Measurements from ENCODE around the gene BTG3. TPM values are rescaled to one million over a fixed set of nuclear protein-coding genes. Genes with fewer than 3 reads are reported as not detected.

BTG3 gene
- total and polyA plus RNA-seq, 2 donors (not counting 3 experiments of a cell fraction or from before 2014, with no cell fraction given), result 18.1 to 37.2 TPM

GRCh38 chr21:17580319-17580718 lies 32.4 kb downstream of the BTG3 start:
- no peak overlapping the region for H3K4me3 ChIP-seq (replicated peaks in 1 of 3; ENCODE audit: insufficient read depth in 1 of 3, low read depth in 1 of 3, low read length in 3 of 3)
- no peaks in the 10 kb centered on the region for H3K79me2 ChIP-seq (ENCODE audit: control insufficient read depth, insufficient read depth, low read length)
- no TSS peak for BruUV-seq (replicated peaks)
- no peak overlapping the region for H2AFZ ChIP-seq (ENCODE audit: low read depth, low read length)
- no peak for DNase-seq (ENCODE audit: low read depth, low spot score)
- H3K36me3 ChIP-seq (ENCODE audit: control insufficient read depth in 2 of 2, extremely low read depth in 1 of 2, insufficient read depth in 2 of 2, low read length in 2 of 2), result no peaks in the 10 kb centered on the region
- dilution Hi-C loops (cut with MboI; ENCODE audit: extremely low pct_ligation_motif_present, low sequenced_read_pairs), result no loop called here
- H3K9me3 ChIP-seq (replicated peaks; ENCODE audit: control insufficient read depth, insufficient read depth, low read length), result no peaks in the 10 kb centered on the region
- intact Hi-C loops (cut with micrococcal nuclease), result loop anchor here (5.0 kb wide), 1 partner anchor 128 kb away; no protein-coding TSS in a partner anchor
- no peak overlapping the region for H3K9ac ChIP-seq (replicated peaks; ENCODE audit: extremely low read depth, insufficient read depth, low read length)
- FAIRE-seq, result no peak
- no peaks in the 10 kb centered on the region for H3K4me1 ChIP-seq (ENCODE audit: control insufficient read depth, extremely low read depth, insufficient read depth, low read length)
- no peak overlapping the region for H3K27ac ChIP-seq (ENCODE audit: insufficient read depth, low read depth, low read length)
- TF ChIP-seq POLR2A (IDR thresholded peaks at IDR 0.05; ENCODE audit: low read depth, low read length) (no peak), GATA2 (IDR thresholded peaks at IDR 0.05; ENCODE audit: insufficient read depth, insufficient read length, low read depth, low read length) (no peak), FOS (IDR thresholded peaks at IDR 0.05; ENCODE audit: borderline replicate concordance, insufficient read depth, low read length) (no peak)
- H3K9me1 ChIP-seq (replicated peaks; ENCODE audit: control insufficient read depth, extremely low read depth, insufficient read depth, low read length), result no peaks in the 10 kb centered on the region
- no peak overlapping the region for H3K4me2 ChIP-seq (ENCODE audit: insufficient read depth, low read length)
- POLR2A ChIA-PET, result no interaction called here
- no peaks in the 10 kb centered on the region for H4K20me1 ChIP-seq (replicated peaks; ENCODE audit: control insufficient read depth, extremely low read depth, insufficient read depth, low read length)
- peaks cover 2 to 3% of the 10 kb centered on the region in 2 experiments for H3K27me3 ChIP-seq (ENCODE audit: control insufficient read depth in 2 of 2, insufficient read depth in 2 of 2, low read length in 2 of 2)
- CTCF ChIA-PET, result interaction anchor here (7.9 kb wide), 1 partner anchor 191 kb away, joined by 441 read pairs; no protein-coding TSS in a partner anchor

GRCh38 chr21:17578876-17579275 lies 33.8 kb downstream of the BTG3 start:
- Histone ChIP-seq H3K4me2 (ENCODE audit: insufficient read depth, low read length) (no peak overlapping the region), H4K20me1 (replicated peaks; ENCODE audit: control insufficient read depth, extremely low read depth, insufficient read depth, low read length) (no peaks in the 10 kb centered on the region), H3K4me1 (ENCODE audit: control insufficient read depth, extremely low read depth, insufficient read depth, low read length) (no peaks in the 10 kb centered on the region), H3K79me2 (ENCODE audit: control insufficient read depth, insufficient read depth, low read length) (no peaks in the 10 kb centered on the region), H3K9me3 (replicated peaks; ENCODE audit: control insufficient read depth, insufficient read depth, low read length) (no peaks in the 10 kb centered on the region), H3K4me3 (replicated peaks in 1 of 3; ENCODE audit: insufficient read depth in 1 of 3, low read depth in 1 of 3, low read length in 3 of 3) (no peak overlapping the region), H3K27me3 (ENCODE audit: control insufficient read depth in 2 of 2, insufficient read depth in 2 of 2, low read length in 2 of 2) (peaks cover 2 to 3% of the 10 kb centered on the region in 2 experiments), H2AFZ (ENCODE audit: low read depth, low read length) (no peak overlapping the region), H3K9me1 (replicated peaks; ENCODE audit: control insufficient read depth, extremely low read depth, insufficient read depth, low read length) (no peaks in the 10 kb centered on the region), H3K36me3 (ENCODE audit: control insufficient read depth in 2 of 2, extremely low read depth in 1 of 2, insufficient read depth in 2 of 2, low read length in 2 of 2) (no peaks in the 10 kb centered on the region), H3K27ac (ENCODE audit: insufficient read depth, low read depth, low read length) (no peak overlapping the region), H3K9ac (replicated peaks; ENCODE audit: extremely low read depth, insufficient read depth, low read length) (no peak overlapping the region)
- FAIRE-seq (no peak), DNase-seq (ENCODE audit: low read depth, low spot score) (no peak)
- POLR2A ChIA-PET, result no interaction called here
- BruUV-seq (replicated peaks), result no TSS peak
- CTCF ChIA-PET, result interaction anchor here (7.9 kb wide), 1 partner anchor 190 kb away, joined by 441 read pairs; no protein-coding TSS in a partner anchor
- TF ChIP-seq MYC (IDR thresholded peaks at IDR 0.05; ENCODE audit: low read depth, low read length) (no peak), FOS (IDR thresholded peaks at IDR 0.05; ENCODE audit: borderline replicate concordance, insufficient read depth, low read length) (no peak), MAX (IDR thresholded peaks at IDR 0.05; ENCODE audit: insufficient read depth, insufficient read length) (no peak), JUN (IDR thresholded peaks at IDR 0.05; ENCODE audit: borderline replicate concordance, insufficient read depth, insufficient read length, low read depth) (no peak), POLR2AphosphoS5 (IDR thresholded peaks at IDR 0.05; ENCODE audit: insufficient read depth, low read depth, low read length) (no peak), CTCF (IDR thresholded peaks at IDR 0.05; ENCODE audit: extremely low read depth in 1 of 2, insufficient read depth in 1 of 2, low read depth in 1 of 2, low read length in 2 of 2) (no peak), POLR2A (IDR thresholded peaks at IDR 0.05; ENCODE audit: low read depth, low read length) (no peak), GATA2 (IDR thresholded peaks at IDR 0.05; ENCODE audit: insufficient read depth, insufficient read length, low read depth, low read length) (no peak), EZH2 (IDR thresholded peaks at IDR 0.05; ENCODE audit: borderline replicate concordance, low read depth, low read length, severe bottlenecking) (no peak)
- intact Hi-C loops (cut with micrococcal nuclease), result no loop called here
- dilution Hi-C loops (cut with MboI; ENCODE audit: extremely low pct_ligation_motif_present, low sequenced_read_pairs), result no loop called here

Data from endothelial cell of umbilical vein (primary cell).